GM10847 (cell line): ENCODE results near the gene RERGL.

Experiments used
- POLR2A ChIP-seq: IDR thresholded peaks from 2 replicates; pipeline ENCODE4 v1.6.1; 2011; ENCODE audit not compliant: insufficient read length; ENCODE audit errors: extremely low read depth

The RERGL gene, protein sequence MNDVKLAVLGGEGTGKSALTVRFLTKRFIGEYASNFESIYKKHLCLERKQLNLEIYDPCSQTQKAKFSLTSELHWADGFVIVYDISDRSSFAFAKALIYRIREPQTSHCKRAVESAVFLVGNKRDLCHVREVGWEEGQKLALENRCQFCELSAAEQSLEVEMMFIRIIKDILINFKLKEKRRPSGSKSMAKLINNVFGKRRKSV

DNA sequence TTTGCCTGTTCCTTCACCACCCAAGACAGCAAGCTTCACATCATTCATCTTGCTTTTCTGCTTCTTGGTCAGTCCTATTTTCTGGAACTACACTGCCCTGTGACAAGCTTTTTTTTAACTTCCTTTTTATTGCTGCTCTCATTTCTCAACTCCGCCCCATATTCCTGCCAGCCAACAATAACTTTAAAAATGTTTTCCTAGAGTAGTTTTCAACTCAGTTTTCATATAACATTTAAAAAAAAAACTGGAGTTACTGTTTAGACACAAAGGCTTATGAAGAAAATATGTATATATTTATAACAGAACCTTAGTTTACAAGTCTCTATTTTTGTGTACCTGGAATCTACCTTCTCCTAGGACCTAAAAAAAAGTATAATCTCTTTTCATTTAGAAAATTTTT, at the start of gene RERGL:
TSS of gene RERGL (minus strand) at position 101 of the 400 bp plus-strand sequence. CDS start at position 48, 53 bp downstream.
- TF ChIP-seq POLR2A: no peak

GRCh38 chr12:18139254-18139653, 49.3 kb upstream of the RERGL start:
- no peak for TF ChIP-seq POLR2A

- no peak for TF ChIP-seq POLR2A
These were observed 45.5 kb upstream of the RERGL start for GRCh38 chr12:18135509-18135908.

DNA sequence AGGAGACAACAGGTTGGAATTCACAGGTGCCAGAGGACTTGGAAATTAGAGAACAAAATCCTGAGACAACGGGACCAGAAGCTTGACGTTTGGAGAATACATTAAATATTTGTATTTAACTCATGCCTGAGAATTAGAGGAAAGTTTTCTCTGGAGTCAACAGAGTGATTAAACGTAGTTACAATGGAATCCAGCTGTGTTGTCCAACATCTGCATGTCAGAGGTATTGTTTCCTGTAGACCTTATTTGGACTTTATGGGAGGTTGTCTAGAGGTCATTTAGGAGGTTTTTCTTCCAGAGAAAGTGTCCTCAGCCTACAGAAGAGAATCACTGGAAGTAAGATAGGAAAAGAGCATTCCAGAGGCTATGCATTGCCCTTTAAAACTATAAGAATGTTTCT, 45.1 kb upstream of the RERGL start:
- no peak for TF ChIP-seq POLR2A

- TF ChIP-seq POLR2A: no peak
These were observed 40.9 kb upstream of the RERGL start for GRCh38 chr12:18130851-18131250.

DNA sequence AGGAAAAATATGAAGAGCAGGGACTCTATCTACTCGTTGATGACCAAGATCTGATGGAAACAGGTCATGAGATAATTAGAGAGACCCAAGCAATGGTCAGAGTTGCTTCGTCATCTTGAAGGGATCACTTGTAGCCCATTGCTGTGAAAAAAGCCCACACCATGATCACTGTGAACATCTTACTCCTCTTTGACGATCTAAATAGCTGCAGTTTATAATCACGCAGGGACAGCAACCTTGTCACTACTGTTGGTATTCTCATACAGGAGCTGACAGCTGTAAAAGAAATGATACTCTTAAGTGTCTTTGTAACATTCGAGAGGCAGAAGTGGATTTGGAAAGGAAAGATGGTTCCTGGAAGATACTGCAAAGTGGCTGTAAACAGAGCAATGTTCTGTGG, 33.7 kb upstream of the RERGL start:
- TF ChIP-seq POLR2A: no peak

GRCh38 chr12:18120899-18121298, 30.9 kb upstream of the RERGL start:
- TF ChIP-seq POLR2A: no peak

DNA sequence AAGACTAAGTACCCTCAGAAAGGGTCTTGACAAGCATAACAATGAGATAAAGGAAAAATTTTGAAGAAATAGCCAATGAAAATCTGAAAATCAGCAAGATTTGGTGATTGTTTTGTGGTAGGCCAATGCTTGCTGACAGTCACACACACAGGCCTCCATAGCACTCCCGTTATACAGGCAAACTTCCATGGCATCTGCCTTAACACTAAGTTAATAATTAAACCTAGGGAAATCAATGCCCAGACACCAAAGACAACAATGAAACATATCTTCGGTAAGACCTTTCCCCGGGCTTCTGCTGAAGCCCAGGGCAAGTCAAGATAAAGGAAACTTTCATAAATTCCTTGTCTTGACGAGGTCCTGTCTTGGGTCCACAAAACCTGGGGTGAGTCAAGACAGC, 18.6 kb upstream of the RERGL start:
- TF ChIP-seq POLR2A: no peak

GRCh38 chr12:18103624-18104023, 13.6 kb upstream of the RERGL start:
- TF ChIP-seq POLR2A: no peak

GRCh38 chr12:18101043-18101442, 11.1 kb upstream of the RERGL start:
- TF ChIP-seq POLR2A: no peak

DNA sequence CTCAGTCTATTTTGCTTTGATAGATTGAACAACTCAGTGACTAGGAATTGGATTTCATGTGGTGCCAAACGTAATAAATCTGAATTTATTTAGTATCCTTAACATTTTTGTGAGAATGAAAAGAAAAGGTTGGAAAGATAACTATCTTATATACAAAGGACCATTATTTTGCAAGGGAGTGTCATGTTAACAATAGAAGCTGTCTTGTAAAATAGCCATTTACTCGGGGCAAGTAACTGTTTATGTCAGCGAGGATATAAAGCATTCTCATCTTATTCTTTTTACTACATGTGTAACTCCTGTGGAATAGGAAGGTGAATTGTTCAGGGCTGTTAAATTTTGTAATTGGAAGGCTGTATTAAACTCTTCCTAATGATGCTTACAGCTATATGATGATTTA, 5.9 kb downstream of the RERGL start:
- no peak for TF ChIP-seq POLR2A

- no peak for TF ChIP-seq POLR2A
These were observed 10.3 kb downstream of the RERGL start for GRCh38 chr12:18079541-18080246.

- TF ChIP-seq POLR2A: no peak
These were observed 16.0 kb downstream of the RERGL start for GRCh38 chr12:18074001-18074400.

DNA sequence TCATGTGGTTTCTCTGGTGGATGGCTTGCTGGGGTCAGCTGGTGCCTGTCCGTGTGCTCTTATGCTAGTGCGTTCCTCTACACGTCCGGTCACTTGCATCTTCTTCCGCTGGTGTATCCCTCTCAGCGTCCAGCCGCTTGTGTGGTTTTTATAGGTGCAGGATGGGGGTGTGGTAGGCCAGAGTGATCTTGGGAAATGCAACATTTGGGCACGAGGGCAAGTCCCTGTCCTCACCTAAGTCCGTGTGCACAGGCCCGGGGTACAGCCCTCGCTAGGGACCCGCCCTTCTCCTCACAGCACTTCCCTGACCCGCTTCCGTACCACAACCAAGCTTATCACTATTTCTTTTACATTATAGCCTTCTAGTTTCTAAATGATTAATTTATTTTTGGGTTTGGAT, 17.3 kb downstream of the RERGL start:
- TF ChIP-seq POLR2A: no peak

DNA sequence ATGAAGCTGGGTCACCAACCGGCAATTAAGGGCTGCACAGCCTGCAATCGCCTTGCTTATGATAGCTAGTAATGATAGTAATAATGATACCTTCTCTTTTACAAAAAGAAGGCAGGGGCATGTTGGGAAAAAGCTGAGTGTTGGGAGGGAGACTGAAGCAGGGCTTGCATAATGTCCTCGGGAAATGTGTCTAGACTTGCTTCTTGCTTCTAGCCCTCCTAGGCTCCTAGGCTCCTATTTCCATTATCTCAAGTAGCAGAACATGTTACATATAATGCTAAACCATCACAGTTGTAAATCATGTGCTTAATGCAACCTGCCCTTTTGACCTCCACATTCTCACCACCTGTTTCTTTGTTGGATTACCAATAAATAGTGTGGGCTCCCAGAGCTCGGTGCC, 18.7 kb downstream of the RERGL start:
- no peak for TF ChIP-seq POLR2A

GRCh38 chr12:18068355-18068754, 21.6 kb downstream of the RERGL start:
- TF ChIP-seq POLR2A: no peak

DNA sequence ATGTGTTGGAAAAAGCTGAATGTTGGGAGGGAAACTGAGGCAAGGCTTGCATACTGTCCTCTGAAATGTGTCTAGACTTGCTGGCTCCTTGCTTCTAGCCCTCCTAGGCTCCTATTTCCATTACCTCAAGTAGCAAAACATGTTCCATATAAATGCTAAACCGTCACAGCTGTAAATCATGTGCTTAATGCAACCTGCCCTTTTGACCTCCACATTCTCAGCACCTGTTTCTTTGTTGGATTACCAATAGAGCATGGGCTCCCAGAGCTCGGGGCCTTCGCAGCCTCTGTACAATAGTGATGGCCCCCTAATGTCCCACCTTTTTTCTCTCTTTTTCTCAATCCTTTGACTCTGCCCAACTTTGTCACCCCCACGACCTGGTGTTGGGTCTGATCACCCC, 23.3 kb downstream of the RERGL start:
- no peak for TF ChIP-seq POLR2A
